DMS53 (cell line): ENCODE measurements around the gene NDUFA8.

Experiments
- DNase-seq: peaks from one replicate; lab custom pipeline; 2025; lab: John Stamatoyannopoulos, UW

NDUFA8 gene

DNA sequence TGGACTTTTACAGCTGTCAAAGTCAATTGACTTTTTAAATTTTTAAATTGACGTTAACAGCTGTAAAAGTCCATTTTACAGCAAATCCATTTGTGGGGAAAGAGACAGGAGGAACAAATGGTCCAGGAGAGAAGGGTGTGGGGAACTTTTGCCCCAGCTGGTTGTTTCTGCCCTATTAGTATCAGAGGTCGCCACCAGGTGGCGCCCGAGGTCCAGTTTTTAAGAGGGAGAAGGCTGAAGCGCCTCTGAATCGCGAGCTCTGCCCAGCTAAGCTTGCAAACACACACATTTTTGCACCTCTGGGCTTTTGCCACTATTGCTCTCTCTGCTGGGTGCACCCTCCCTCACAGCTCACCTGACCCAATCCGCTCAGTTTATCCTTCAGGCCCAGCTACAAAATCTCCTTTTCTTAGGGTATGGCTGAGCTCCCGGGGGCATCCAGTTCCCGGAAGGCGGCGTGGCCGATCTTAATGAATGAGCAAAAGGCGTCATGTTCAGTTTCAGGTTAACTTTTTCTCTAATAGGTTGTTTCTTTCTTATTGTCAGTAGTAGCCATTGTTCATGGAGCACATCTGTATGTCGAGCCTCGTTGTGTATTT is 60.2 kb downstream of the NDUFA8 start:
- DNase-seq = peak; percentile 91

DNA sequence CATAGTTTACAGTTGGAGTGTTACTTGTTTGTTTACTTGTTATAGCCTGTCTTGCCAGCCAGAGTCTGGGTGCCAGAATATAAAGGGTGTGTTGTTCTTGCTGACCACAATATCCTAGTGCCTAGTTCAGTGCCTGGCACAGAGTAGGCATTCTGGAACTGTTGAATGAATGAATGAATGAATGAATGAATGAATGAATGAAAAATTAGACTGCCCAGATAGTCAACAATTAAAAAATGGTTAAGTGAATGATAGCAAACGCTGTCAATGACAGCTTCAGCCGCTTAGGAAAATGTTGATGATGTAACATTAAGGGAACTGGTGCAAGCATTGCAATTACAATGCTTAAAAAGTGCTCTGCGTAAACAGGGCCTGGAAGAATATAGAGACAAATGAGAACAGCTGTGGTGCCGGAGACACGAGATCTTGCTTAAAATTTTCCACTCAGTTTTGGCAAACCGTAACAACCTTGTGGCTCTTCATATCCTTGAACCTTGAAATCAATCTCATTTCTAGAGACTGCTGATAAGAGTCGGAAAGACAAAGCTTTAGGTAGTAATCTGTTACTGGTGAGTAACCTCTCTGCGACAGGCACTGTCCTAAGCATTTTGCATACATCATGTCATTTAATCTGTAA is 61.8 kb downstream of the NDUFA8 start:
- DNase-seq = no peak

DNA sequence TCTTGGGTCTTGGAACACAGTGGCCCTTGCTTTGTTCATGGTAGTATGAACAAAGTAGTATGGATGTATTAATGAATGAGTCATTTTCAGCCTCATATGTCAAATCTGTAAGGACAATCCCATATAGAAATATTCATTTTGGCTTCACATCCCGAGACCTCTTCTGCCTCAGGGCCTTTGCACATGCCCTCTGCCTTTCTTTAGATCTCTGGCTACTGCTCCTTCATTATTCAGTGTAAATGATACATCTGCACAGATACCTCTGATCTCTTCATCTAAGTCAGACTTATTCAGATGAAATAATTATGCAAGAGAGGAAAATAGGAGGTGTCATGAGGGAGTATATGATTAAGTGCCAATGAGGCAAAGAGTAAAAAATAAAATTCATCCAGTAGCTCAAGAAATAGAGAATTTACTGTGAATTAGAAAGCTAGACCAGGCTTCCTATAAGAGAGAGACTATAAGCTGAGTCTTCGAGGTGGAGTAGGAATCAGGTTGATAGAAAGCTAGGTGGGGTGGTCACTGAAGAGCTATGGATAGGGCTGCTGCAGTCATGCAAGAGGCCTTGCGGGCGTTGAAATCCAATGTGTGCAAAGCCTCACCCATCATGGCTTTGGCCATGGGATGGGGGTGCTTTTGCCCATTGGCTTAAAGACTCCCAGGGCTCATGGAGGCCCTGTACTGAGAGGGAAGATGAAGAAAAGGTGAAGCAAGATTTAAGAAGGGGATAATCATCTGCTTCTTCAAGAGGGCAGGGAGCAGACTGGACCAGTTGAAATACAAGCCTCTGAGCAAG is 62.8 kb downstream of the NDUFA8 start:
- DNase-seq = no peak

DNA sequence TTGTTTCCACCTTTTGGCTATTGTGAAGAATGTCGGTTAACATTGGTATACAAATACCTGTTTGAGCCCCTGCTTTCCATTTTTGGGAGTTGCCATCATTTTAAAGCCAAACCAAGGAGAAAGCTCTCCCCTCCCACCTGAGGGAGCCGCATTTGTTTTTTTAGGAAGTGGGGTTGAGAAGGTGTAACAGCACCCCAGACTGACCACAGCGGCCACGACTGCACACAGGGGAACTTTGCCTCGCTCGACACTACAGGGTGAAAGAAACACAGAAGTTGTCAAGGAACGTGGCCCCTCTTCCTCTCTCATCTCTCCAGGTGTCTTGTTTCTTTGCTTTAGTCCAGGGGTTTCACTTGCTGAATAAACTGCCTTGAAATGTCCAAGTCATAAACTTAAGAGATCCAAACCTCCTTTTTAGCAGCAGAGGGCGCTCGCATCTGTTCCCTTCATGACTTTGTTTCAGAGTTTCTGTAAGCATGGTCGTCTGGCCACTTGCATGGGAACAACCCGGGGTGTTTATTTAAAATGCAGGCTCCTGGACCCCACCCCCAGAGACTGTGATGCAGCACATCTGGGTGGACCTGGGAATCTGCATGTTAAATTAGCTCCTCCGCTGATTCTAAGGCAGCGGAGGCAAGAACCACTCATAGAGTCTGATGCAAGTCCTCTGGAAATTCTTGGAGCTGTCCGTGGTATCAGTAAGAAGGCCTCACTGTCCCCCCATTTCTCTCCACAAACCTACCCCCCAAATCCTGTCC is 64.4 kb downstream of the NDUFA8 start:
- peak; percentile 79 for DNase-seq
